RPMI8226 (cell line): ENCODE data around the gene MINDY4B.
"Not testable (repeated sequence)": the region's sequence is repeated elsewhere in the genome, so short reads cannot be mapped to it uniquely, and the experiment has no call there.

ENCODE experiments used
- DNase-seq: peaks from one replicate; pipeline ENCODE4 v3.0.0-alpha.2; 2015

Gene MINDY4B

GRCh38 chr3:150898046-150898754 lies 7.0 kb downstream of the MINDY4B start:
- no peak for DNase-seq

GRCh38 chr3:150897592-150897991 lies 7.6 kb downstream of the MINDY4B start:
- DNase-seq, result no peak

GRCh38 chr3:150890831-150891230 lies 14.4 kb downstream of the MINDY4B start:
- no peak for DNase-seq

- DNase-seq, result no peak
Measured at GRCh38 chr3:150890295-150890694, 14.9 kb downstream of the MINDY4B start.

- no peak for DNase-seq
Measured at GRCh38 chr3:150889106-150889505, 16.1 kb downstream of the MINDY4B start.

GRCh38 chr3:150887031-150887430 lies 18.2 kb downstream of the MINDY4B start:
- DNase-seq, result no peak

- DNase-seq, result no peak
Measured at GRCh38 chr3:150885535-150885934, 19.7 kb downstream of the MINDY4B start.

GRCh38 chr3:150878996-150879575 lies 26.2 kb downstream of the MINDY4B start:
- no peak for DNase-seq

GRCh38 chr3:150878290-150878689 lies 26.9 kb downstream of the MINDY4B start:
- no peak for DNase-seq

- DNase-seq, result no peak
Measured at GRCh38 chr3:150877303-150877702, 27.9 kb downstream of the MINDY4B start.

GRCh38 chr3:150876611-150877265 lies 28.5 kb downstream of the MINDY4B start:
- DNase-seq, result no peak

- DNase-seq, result no peak
Measured at GRCh38 chr3:150875548-150875947, 29.7 kb downstream of the MINDY4B start.

- DNase-seq, result no peak
Measured at GRCh38 chr3:150874666-150875219, 30.5 kb downstream of the MINDY4B start.

GRCh38 chr3:150871192-150871591 lies 34.0 kb downstream of the MINDY4B start:
- no peak for DNase-seq

- DNase-seq, result no peak
Measured at GRCh38 chr3:150870406-150870805, 34.8 kb downstream of the MINDY4B start.

GRCh38 chr3:150868282-150868681 lies 37.0 kb downstream of the MINDY4B start:
- DNase-seq, result no peak

GRCh38 chr3:150867434-150867833 lies 37.8 kb downstream of the MINDY4B start:
- DNase-seq, result no peak

GRCh38 chr3:150863921-150864320 lies 41.3 kb downstream of the MINDY4B start:
- not testable (repeated sequence) for DNase-seq

GRCh38 chr3:150861851-150862250 lies 43.4 kb downstream of the MINDY4B start:
- DNase-seq, result no peak

- DNase-seq, result not testable (repeated sequence)
Measured at GRCh38 chr3:150857936-150858335, 47.3 kb downstream of the MINDY4B start.

GRCh38 chr3:150850191-150850590 lies 55.0 kb downstream of the MINDY4B start:
- no peak for DNase-seq

GRCh38 chr3:150848864-150849263 lies 56.4 kb downstream of the MINDY4B start:
- no peak for DNase-seq

GRCh38 chr3:150847433-150847832 lies 57.8 kb downstream of the MINDY4B start:
- DNase-seq, result no peak

- DNase-seq, result no peak
Measured at GRCh38 chr3:150844484-150844883, 60.8 kb downstream of the MINDY4B start.
